BE2C (cell line): ENCODE results near the gene ZNF83. TPM values are rescaled to one million over a fixed set of nuclear protein-coding genes. Genes with fewer than 3 reads are reported as not detected.
"Not testable (repeated sequence)": the region's sequence is repeated elsewhere in the genome, so short reads cannot be mapped to it uniquely, and the experiment has no call there.

Experiments used
- DNase-seq: peaks from one replicate; pipeline ENCODE4 v3.0.0-alpha.2; 2020
- H3K27me3 ChIP-seq: fragments of 250-450 bp; sonication (Bioruptor Pico); 2 replicates; pipeline ENCODE4 v1.5.1; 2020; ENCODE audit warnings: mild to moderate bottlenecking
- H3K36me3 ChIP-seq: fragments of 250-450 bp; sonication (Bioruptor Pico); 2 replicates; pipeline ENCODE4 v1.5.1; 2020; ENCODE audit warnings: mild to moderate bottlenecking
- H3K4me1 ChIP-seq: fragments of 250-450 bp; sonication (Bioruptor Pico); 2 replicates; pipeline ENCODE4 v1.5.1; 2020
- H3K4me3 ChIP-seq: 2 replicates; pipeline ENCODE4 v1.5.1; 2011; ENCODE audit warnings: low read depth, low read length
- H3K9me3 ChIP-seq: fragments of 250-450 bp; sonication (Bioruptor Pico); 2 replicates; pipeline ENCODE4 v1.5.1; 2020
- polyA plus RNA-seq: library from polyadenylated mRNA; unstranded; fragments of >200 nt; gene quantifications from one replicate; pipeline ENCODE4 v1.2.1, GENCODE V29; 2012; ENCODE audit warnings: low read depth, missing spikeins; ENCODE audit not compliant: insufficient read length, insufficient read depth
- TF ChIP-seq, protein P1 (sequence below): IDR thresholded peaks from 2 replicates; pipeline ENCODE4 v1.5.1; 2012; ENCODE audit warnings: mild to moderate bottlenecking, low read depth, low read length

ZNF83 gene
- polyA plus RNA-seq = 5.3 TPM

DNA sequence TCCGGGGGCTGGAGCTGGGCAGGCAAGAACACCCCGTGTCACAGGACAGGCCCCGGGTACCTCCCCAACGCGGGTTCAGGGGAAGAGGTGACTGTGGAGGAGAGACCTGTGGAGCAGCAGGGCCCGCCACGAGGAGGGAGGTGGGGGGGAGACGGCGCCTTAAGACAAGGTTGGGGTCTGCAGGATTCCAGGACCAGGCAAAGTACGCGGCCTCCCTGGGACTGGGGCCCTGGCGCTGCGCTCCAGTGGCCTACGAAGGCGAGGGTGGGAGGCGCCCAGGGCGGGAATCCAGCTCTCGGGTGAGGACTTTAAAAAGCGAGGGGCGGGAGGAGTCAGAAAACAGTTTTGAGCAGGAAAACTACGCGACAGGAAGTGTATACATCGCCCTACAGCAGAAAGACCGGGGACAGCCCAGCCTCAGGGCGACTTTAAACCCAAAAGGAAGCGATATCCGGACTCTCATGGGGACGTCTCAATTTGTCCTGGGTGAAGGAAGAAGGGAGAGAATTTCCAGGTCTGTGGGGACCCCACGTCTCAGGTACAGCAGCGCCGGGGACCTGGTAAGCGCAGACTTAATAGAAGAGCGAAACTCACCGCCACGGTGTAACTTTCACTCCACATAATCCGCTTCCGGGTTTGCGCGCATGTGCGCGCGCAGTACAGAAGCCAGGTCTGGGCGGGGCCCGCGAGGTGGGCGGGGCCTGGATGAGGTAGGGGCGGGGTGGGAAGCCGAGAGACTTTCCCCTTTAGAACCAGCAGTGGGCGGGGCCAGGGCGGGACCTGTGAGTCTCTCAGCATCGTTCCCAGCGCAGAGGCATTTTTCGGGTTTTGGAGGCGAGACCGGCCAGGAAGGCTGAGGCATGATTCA, at the start of gene ZNF83:
Gene ZNF83 (minus strand): TSS at position 638 of the 868 bp plus-strand sequence.
- H3K4me3 ChIP-seq = peak within 1 kb of the TSS; percentile 84
- H3K27me3 ChIP-seq = no peaks in the 10 kb centered on the region
- H3K36me3 ChIP-seq = no peaks in the 10 kb centered on the region
- no peaks in the 10 kb centered on the region for H3K9me3 ChIP-seq
- H3K4me1 ChIP-seq = no peaks in the 10 kb centered on the region
- DNase-seq = peak; percentile 97
- TF ChIP-seq, protein P1, sequence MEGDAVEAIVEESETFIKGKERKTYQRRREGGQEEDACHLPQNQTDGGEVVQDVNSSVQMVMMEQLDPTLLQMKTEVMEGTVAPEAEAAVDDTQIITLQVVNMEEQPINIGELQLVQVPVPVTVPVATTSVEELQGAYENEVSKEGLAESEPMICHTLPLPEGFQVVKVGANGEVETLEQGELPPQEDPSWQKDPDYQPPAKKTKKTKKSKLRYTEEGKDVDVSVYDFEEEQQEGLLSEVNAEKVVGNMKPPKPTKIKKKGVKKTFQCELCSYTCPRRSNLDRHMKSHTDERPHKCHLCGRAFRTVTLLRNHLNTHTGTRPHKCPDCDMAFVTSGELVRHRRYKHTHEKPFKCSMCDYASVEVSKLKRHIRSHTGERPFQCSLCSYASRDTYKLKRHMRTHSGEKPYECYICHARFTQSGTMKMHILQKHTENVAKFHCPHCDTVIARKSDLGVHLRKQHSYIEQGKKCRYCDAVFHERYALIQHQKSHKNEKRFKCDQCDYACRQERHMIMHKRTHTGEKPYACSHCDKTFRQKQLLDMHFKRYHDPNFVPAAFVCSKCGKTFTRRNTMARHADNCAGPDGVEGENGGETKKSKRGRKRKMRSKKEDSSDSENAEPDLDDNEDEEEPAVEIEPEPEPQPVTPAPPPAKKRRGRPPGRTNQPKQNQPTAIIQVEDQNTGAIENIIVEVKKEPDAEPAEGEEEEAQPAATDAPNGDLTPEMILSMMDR = no peak

DNA sequence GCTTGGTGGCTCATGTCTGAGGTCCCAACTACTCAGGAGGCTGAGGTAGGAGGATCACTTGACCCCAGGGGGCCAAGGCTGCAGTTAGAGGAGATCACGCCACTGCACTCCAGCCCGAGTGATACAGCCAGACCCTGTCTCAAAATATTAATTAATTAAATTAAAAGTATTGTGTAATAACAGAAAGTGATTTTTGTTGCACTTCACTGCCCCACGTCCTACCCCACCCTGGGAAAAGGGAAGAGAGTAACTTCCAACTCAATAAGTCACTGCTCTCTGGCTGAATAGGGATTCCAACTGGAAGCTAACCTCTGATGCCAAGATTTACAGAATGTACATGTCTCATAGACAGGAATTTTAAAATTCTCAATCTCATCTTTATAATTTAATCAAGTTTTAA, 49.5 kb upstream of the ZNF83 start:
- Histone ChIP-seq H3K4me3 (no peak overlapping the region), H3K36me3 (no peaks in the 10 kb centered on the region), H3K27me3 (no peaks in the 10 kb centered on the region), H3K9me3 (no peaks in the 10 kb centered on the region), H3K4me1 (no peaks in the 10 kb centered on the region)
- DNase-seq = no peak
- TF ChIP-seq, protein P1 = no peak

DNA sequence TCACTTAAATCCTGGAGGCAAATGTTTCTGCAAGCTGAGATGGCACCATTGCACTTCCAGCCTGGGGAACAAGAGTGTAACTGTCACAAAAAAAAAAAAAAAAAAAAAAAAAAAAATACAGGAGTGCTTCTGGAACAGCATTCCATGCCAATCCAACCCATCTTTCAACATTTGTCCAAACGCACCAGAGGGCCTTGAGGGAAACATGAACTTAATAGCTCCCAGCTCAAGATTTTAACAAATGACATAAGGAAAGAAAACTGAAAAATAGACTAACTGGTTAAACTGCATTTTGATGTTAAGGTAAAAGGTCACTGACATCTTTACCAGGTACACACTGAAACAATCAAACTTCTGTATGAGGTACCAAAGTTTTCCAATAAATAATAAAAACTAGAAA, 47.7 kb upstream of the ZNF83 start:
- Histone ChIP-seq H3K4me3 (no peak overlapping the region), H3K36me3 (no peaks in the 10 kb centered on the region), H3K27me3 (no peaks in the 10 kb centered on the region), H3K9me3 (no peaks in the 10 kb centered on the region), H3K4me1 (no peaks in the 10 kb centered on the region)
- TF ChIP-seq, protein P1 = no peak
- no peak for DNase-seq

DNA sequence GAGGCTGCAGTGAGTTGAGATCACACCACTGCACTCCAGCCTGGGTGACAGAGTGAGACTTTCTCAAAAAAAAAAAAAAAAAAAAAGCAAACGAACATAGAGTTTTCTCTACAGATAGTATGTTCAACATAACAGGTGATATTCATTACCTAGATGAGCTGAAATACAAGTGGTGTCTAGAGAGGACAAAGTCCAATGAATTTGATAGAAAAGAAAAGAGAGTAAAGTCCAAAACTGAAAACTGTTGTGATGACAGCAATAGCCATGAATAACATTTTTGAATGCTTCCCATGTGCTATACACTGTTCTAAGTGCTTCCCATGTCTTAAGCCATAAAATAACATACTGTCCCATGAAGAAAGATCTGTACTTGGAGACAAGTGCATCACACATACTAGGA, 43.1 kb upstream of the ZNF83 start:
- not testable (repeated sequence) for DNase-seq, H3K4me1 ChIP-seq, H3K27me3 ChIP-seq, H3K4me3 ChIP-seq, H3K36me3 ChIP-seq, H3K9me3 ChIP-seq

DNA sequence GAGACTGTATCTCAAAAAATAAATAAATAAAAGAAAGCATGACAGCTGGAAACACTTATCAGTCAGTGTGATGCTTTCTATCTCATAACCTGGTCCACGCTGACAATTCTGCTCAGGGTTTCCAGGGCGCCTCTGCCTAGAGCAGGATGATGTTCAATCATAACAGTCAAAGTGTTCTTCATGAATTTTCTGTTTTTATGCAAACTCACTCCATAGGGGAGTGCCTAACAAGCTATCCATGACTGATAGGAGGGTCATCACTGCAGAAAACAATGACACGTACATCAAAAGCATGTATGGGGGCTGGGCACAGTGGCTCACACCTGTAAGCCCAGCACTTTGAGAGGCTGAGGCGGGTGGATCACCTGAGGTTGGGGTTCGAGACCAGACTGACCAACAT, 41.4 kb upstream of the ZNF83 start:
- H3K4me3 ChIP-seq = no peak overlapping the region
- no peaks in the 10 kb centered on the region for H3K9me3 ChIP-seq
- TF ChIP-seq, protein P1 = no peak
- no peaks in the 10 kb centered on the region for H3K36me3 ChIP-seq
- no peaks in the 10 kb centered on the region for H3K4me1 ChIP-seq
- no peaks in the 10 kb centered on the region for H3K27me3 ChIP-seq
- DNase-seq = no peak

DNA sequence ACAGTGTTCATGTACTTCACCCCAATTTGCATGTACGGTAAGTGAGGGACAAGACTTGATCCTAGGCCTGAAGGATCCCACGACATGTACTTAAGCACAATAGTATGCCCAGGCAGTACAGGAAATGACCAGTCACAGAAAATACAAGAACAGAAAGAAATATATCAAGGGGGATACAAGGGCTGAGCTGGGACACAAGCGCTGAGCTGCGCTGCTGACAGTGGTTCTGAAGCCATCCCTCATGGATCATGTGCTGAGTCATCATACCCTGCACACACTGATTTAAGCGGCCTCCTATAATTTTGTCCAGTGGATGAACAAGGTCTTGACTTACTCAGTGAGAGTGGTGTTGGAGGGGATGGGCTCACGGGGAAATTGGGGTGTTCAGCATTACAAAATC, 37.1 kb upstream of the ZNF83 start:
- H3K36me3 ChIP-seq, H3K4me3 ChIP-seq, DNase-seq, H3K27me3 ChIP-seq, H3K4me1 ChIP-seq, H3K9me3 ChIP-seq: not testable (repeated sequence)

DNA sequence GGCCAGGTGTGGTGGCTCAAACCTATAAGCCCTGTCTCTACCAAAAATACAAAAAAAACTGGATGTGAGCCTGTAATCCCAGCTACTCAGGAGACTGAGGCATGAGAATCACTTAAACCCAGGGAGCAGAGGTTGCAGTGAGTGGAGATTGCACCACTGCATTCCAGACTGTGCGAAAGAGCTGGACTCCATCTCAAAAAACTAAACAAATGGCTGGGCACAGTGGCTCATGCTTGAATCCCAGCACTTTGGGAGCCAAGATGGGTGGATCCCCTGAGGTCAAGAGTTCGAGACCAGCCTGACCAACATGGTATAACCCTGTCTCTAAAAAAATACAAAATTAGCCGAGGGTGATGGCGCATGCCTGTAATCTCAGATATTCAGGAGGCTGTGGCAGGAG, 34.9 kb upstream of the ZNF83 start:
- TF ChIP-seq, protein P1 = no peak
- H3K36me3 ChIP-seq = no peaks in the 10 kb centered on the region
- no peak overlapping the region for H3K4me3 ChIP-seq
- no peaks in the 10 kb centered on the region for H3K9me3 ChIP-seq
- H3K27me3 ChIP-seq = no peaks in the 10 kb centered on the region
- no peak for DNase-seq
- no peaks in the 10 kb centered on the region for H3K4me1 ChIP-seq
